CD4-positive, alpha-beta T cell treated with Interleukin-6 at 100 ng/mL for 8 hours (primary cell): Measurements from ENCODE around the gene FHAD1.
A peak's percentile ranks its signal among the peaks of the same experiment; 100 is the strongest.

Experiments
- DNase-seq: peaks from one replicate; pipeline ENCODE4 v3.0.0-alpha.2; 2020; ENCODE audit warnings: mixed read lengths, low spot score

FHAD1 gene

DNA sequence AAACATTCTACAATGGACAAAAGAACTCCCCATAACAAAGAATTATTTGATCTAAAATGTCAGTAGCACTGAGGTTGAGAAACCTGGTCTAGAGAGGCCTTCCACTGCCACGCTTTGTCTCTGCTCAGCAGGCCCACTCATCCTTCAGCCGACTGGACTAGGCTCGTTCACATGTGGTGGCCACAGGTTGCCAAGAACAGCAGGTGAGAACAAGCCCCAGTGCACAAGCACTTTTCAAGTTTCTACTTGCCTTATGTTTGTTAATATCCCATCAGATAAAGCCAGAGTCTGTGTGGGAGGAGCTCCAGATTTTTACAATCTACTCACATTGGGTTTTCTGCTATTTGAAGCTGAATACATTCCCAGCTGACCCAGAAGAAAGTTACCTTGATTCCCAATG lies 153.6 kb downstream of the FHAD1 start:
- no peak for DNase-seq

GRCh38 chr1:15401391-15402055 lies 154.5 kb downstream of the FHAD1 start:
- DNase-seq, result no peak

- no peak for DNase-seq
Observed at GRCh38 chr1:15402809-15403450, 155.9 kb downstream of the FHAD1 start.

- DNase-seq, result no peak
Observed at GRCh38 chr1:15403962-15404580, 157.0 kb downstream of the FHAD1 start.

- no peak for DNase-seq
Observed at GRCh38 chr1:15405106-15405850, 158.3 kb downstream of the FHAD1 start.

GRCh38 chr1:15406614-15407559 lies 159.9 kb downstream of the FHAD1 start:
- DNase-seq, result no peak

DNA sequence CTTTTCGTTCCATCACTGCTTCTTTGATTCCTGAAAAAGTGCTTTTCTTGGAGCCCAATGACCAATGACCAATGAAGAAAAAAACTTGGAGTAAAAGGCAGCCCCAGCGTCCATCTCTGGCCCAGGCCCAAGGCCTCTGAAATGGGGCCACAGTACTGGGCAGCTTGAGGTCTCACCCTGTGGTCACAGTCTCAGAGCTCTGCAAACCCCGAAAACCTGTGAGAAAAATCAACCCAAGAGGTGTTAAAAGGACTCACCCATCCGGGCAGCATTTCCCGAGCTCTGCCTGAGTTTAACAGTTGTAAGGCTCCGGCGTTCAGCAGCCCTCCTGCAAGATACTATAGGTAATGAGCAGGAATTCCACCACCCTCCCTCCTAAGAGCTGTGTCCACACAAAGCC lies 160.6 kb downstream of the FHAD1 start:
- no peak for DNase-seq

DNA sequence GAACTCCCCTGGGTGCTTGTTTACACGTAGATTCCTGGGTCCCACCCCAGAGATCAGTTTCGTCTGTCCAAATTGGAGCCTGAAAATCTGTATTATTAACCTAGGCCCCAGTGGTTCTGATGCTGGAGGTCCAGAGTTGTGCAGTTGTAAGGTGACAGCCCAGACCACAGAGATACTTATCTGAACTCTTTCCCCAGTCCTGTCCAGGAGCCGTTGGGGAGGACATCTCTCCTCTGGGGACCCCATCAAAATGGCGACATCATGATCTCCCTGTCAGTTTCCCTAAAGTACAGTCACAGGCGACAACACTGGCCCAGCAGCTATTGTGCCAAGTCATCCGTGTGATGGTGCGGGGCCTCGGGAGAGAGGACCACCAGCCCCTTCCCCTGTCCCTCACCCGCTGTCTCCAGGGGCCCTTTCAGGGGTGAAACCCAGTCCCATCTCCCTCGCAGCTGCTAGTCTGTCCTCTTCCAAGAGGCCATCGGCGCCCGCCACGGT lies 161.9 kb downstream of the FHAD1 start:
- no peak for DNase-seq

- DNase-seq, result peak; percentile 80
Observed at GRCh38 chr1:15409388-15410222, 162.6 kb downstream of the FHAD1 start, which contains the start of gene EFHD2. Gene EFHD2, plus strand, starts transcription at chr1:15409888. Its CDS starts 84 bp downstream, at chr1:15409972.

DNA sequence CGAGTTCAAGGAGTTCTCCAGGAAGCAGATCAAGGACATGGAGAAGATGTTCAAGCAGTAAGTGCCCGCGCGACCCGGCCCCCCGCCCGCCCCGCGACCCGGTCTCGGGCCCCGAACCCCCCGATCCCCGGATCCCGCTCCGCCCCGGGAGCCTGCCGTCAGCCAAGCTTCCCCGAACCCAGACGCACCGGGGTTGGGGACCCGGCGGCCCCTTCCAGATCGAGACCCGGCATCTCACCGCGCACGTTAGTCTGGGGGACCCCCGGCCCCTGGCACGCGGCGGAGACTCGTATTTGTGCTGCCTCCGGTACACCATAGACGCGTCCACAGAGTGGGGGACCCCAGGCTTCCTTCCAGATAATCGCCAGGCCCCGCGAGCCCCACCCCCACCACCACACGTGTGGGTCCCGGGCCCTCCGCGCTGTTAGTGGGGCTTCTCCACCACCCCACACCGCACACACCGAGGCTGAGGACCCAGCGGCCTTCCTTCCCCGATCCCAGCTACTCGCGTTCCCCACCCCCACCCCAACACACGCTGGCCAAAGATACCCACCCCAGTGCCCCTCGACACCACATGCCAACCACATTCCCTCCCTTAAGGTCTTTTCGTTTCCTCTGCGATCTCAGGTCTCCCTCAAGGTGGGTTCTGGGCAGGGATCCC lies 163.3 kb downstream of the FHAD1 start:
- no peak for DNase-seq

- no peak for DNase-seq
Observed at GRCh38 chr1:15410884-15411245, 163.8 kb downstream of the FHAD1 start.

DNA sequence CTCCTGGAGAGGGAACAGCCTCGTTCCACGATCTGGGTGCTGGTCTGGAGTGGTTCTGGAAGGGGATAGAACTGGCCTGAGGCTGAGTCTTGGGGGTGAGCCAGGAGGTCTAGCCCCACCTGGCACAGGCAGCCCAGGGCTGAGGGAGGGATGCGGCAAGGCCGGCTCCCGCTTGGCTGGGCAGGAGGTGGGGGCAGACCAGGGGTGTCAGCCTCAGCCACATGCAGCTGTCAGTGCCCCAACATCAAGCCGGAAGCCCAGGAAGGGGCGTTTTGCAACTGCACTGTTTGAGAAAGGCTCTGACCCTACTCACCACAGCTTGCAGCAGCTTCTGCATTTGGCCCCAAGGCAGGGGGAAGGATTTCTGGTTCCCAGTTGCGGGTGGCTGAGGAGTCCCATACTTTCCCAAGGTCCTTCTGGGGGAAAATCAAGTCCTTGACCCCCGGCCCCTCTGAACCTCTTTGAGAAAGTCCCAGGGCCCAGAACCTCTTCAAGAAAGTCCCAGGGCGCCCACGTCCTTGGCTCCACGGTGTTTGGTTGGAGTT lies 164.6 kb downstream of the FHAD1 start:
- peak; percentile 39 for DNase-seq

DNA sequence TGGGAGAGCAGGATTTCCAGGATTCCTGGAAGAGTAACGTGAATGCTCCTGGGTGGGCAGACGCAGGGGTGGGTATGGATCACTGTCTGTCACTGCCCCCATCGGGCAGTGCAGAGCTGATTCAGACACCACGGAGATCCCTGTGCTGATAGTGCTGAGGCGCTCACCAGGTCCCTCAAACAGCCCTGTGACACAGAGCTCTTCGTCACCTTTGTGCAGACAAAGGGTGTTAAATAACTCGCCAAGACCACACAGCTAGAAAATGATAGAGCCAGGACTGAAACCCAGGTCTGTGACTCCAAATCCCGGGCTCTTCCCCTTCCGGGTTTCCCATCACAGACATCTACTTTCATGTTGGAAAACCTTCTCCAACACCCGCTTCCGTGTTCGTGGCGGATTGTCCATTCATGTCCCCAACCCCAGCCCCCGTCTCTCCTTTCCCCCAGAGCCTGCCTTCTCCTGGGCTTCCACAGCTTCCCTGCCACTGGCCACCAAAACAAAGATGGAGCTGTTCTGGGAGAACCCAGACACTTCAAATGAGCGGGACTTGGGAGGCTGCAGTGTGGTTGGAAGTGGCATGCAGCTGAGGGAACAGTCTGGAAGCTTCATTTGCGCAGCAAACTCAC lies 165.3 kb downstream of the FHAD1 start:
- peak; percentile 43 for DNase-seq

- no peak for DNase-seq
Observed at GRCh38 chr1:15412843-15413242, 165.8 kb downstream of the FHAD1 start.

GRCh38 chr1:15413563-15414444 lies 166.8 kb downstream of the FHAD1 start:
- DNase-seq, result no peak

- DNase-seq, result no peak
Observed at GRCh38 chr1:15414445-15414983, 167.5 kb downstream of the FHAD1 start.

GRCh38 chr1:15417059-15417934 lies 170.3 kb downstream of the FHAD1 start:
- DNase-seq, result peak; percentile 74
